OCI-LY3 (cell line): ENCODE measurements around the gene PKP1.

Experiments used
- H2AFZ ChIP-seq: fragments of 200-600, 300-600 bp; shearing (Covaris generic); 2 replicates; pipeline ENCODE4 v1.6.0; 2014; ENCODE audit warnings: antibody characterized with exemption, low read depth, low read length
- H3K27ac ChIP-seq: fragments of 200-600, 300-600 bp; sonication (generic); 2 replicates; pipeline ENCODE4 v1.5.1; 2014; ENCODE audit warnings: mild to moderate bottlenecking, low read length, moderate library complexity, mixed read lengths
- H3K27me3 ChIP-seq: fragments of 200-600, 300-600 bp; sonication (generic); 2 replicates; pipeline ENCODE4 v1.6.1; 2014; ENCODE audit warnings: low read depth, low read length, mixed read lengths
- H3K36me3 ChIP-seq: fragments of 200-600, 300-600 bp; sonication (generic); replicated peaks from 2 replicates; pipeline ENCODE3; 2014; ENCODE audit warnings: low read depth, low read length, mixed read lengths
- H3K4me1 ChIP-seq: fragments of 300-600, 200-600 bp; sonication (generic); 2 replicates; pipeline ENCODE4 v1.6.1; 2014; ENCODE audit warnings: low read length, mixed read lengths
- H3K4me2 ChIP-seq: fragments of 200-600, 300-600 bp; sonication (generic); 2 replicates; pipeline ENCODE4 v1.6.1; 2014; ENCODE audit warnings: low read length, mixed read lengths
- H3K4me3 ChIP-seq: fragments of 300-600, 200-600 bp; sonication (generic); 2 replicates; pipeline ENCODE4 v1.5.1; 2014; ENCODE audit warnings: antibody characterized with exemption, mild to moderate bottlenecking, low read length, moderate library complexity
- H3K79me2 ChIP-seq: fragments of 300-600, 200-600 bp; shearing (Covaris generic); 2 replicates; pipeline ENCODE4 v1.6.1; 2014; ENCODE audit warnings: mild to moderate bottlenecking, low read length, mixed read lengths
- H3K9ac ChIP-seq: fragments of 300-600, 200-600 bp; shearing (Covaris generic); 2 replicates; pipeline ENCODE4 v1.6.0; 2014; ENCODE audit warnings: mild to moderate bottlenecking, low read length, moderate library complexity
- H3K9me3 ChIP-seq: fragments of 200-600, 300-600 bp; shearing (Covaris generic); 2 replicates; pipeline ENCODE4 v1.6.1; 2014; ENCODE audit warnings: low read length, mixed read lengths; ENCODE audit not compliant: insufficient read depth
- H4K20me1 ChIP-seq: fragments of 200-600, 300-600 bp; sonication (generic); 2 replicates; pipeline ENCODE4 v1.6.1; 2016; ENCODE audit warnings: low read length, mixed read lengths; ENCODE audit not compliant: insufficient read depth
- CTCF ChIP-seq: fragments of 200-600, 300-600 bp; sonication (generic); IDR thresholded peaks from 2 replicates; pipeline ENCODE4 v1.5.1; 2014; ENCODE audit warnings: antibody characterized with exemption, low read length, low read depth
- EZH2phosphoT487 ChIP-seq: fragments of 200-600 bp; shearing (Covaris generic); IDR thresholded peaks from 2 replicates; pipeline ENCODE4 v1.6.1; 2018; ENCODE audit warnings: antibody characterized with exemption, mixed run types, low read depth

PKP1 gene

GRCh38 chr1:201279313-201279712, 4.0 kb upstream of the PKP1 start:
- no peak overlapping the region for H3K9ac ChIP-seq
- no peaks in the 10 kb centered on the region for H3K9me3 ChIP-seq
- no peaks in the 10 kb centered on the region for H3K4me1 ChIP-seq
- H3K4me3 ChIP-seq: no peak overlapping the region
- H3K79me2 ChIP-seq: no peaks in the 10 kb centered on the region
- no peak overlapping the region for H3K27ac ChIP-seq
- H2AFZ ChIP-seq: no peak overlapping the region
- TF ChIP-seq CTCF: no peak
- TF ChIP-seq EZH2phosphoT487: no peak
- no peaks in the 10 kb centered on the region for H4K20me1 ChIP-seq
- no peak overlapping the region for H3K4me2 ChIP-seq
- no peaks in the 10 kb centered on the region for H3K36me3 ChIP-seq
- peaks cover 42% of the 10 kb centered on the region for H3K27me3 ChIP-seq

GRCh38 chr1:201280884-201281283, 2.4 kb upstream of the PKP1 start:
- Histone ChIP-seq H3K79me2 (no peaks in the 10 kb centered on the region), H2AFZ (no peak overlapping the region), H3K4me2 (no peak overlapping the region), H3K4me3 (no peak overlapping the region), H4K20me1 (no peaks in the 10 kb centered on the region), H3K27me3 (peaks cover 47% of the 10 kb centered on the region), H3K4me1 (no peaks in the 10 kb centered on the region), H3K36me3 (no peaks in the 10 kb centered on the region), H3K9ac (no peak overlapping the region), H3K9me3 (no peaks in the 10 kb centered on the region), H3K27ac (no peak overlapping the region)
- TF ChIP-seq CTCF: no peak
- TF ChIP-seq EZH2phosphoT487: no peak

- no peaks in the 10 kb centered on the region for H3K4me1 ChIP-seq
- peaks cover 54% of the 10 kb centered on the region for H3K27me3 ChIP-seq
- no peak overlapping the region for H2AFZ ChIP-seq
- no peak overlapping the region for H3K4me3 ChIP-seq
- H3K9me3 ChIP-seq: no peaks in the 10 kb centered on the region
- H3K9ac ChIP-seq: no peak overlapping the region
- H3K4me2 ChIP-seq: no peak overlapping the region
- no peaks in the 10 kb centered on the region for H4K20me1 ChIP-seq
- H3K27ac ChIP-seq: no peak overlapping the region
- no peaks in the 10 kb centered on the region for H3K79me2 ChIP-seq
- no peaks in the 10 kb centered on the region for H3K36me3 ChIP-seq
- TF ChIP-seq CTCF: no peak
Observed at GRCh38 chr1:201281573-201281972, 1.7 kb upstream of the PKP1 start.

- Histone ChIP-seq H3K27ac (no peak overlapping the region), H3K36me3 (no peaks in the 10 kb centered on the region), H3K4me2 (no peak overlapping the region), H3K27me3 (peaks cover 60% of the 10 kb centered on the region), H3K4me3 (no peak overlapping the region), H3K9ac (no peak overlapping the region), H2AFZ (no peak overlapping the region), H3K79me2 (no peaks in the 10 kb centered on the region), H3K9me3 (no peaks in the 10 kb centered on the region), H4K20me1 (no peaks in the 10 kb centered on the region), H3K4me1 (no peaks in the 10 kb centered on the region)
- TF ChIP-seq CTCF (no peak), EZH2phosphoT487 (no peak)
Observed at GRCh38 chr1:201282216-201282615, 1.1 kb upstream of the PKP1 start.
